GM12892 (cell line): ENCODE results near the gene ATP2B2.

Experiments used
- POLR2A ChIP-seq: IDR thresholded peaks from 2 replicates; pipeline ENCODE4 v1.6.1; 2011; ENCODE audit warnings: low read depth, low read length, control low read depth
- POLR2AphosphoS5 ChIP-seq: IDR thresholded peaks from 2 replicates; pipeline ENCODE4 v1.6.1; 2011; ENCODE audit warnings: low read depth, low read length, control low read depth

DNA sequence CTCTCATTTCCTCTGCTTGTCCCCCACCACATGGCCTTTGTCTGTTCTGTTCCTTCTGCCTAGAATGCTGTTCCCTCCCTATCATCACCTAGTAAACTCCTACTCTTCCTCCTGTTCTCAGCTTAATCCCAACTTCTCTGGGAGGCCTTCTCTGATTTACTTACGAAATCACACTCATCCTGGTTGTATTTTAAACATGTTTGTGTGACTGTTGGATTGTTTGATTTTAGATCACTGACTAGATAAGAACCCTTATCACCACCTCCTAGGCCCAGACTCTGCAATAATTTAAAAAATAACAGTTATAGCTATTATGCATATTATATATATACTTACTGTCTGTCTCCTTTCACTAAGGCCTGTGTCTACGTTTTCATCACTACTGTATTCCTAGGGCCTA lies 26.1 kb downstream of the ATP2B2 start:
- TF ChIP-seq POLR2A (no peak), POLR2AphosphoS5 (no peak)
